ENCODE results near the gene HOXC11.
A peak's percentile ranks its signal among the peaks of the same experiment; 100 is the strongest.

HOXC11 gene

GRCh38 chr12:53974084-53975063, 1.4 kb downstream of the HOXC11 start, which contains the start of gene HOTAIR:
HOTAIR (minus strand) TSS chr12:53974954.
- DNase-seq, result peak; percentile 78

GRCh38 chr12:53975064-53975471, 2.1 kb downstream of the HOXC11 start:
- DNase-seq, result no peak

GRCh38 chr12:53975479-53976152, 2.7 kb downstream of the HOXC11 start:
- DNase-seq, result no peak

GRCh38 chr12:53976172-53976822, 3.4 kb downstream of the HOXC11 start:
- peak; percentile 79 for DNase-seq

- no peak for DNase-seq
These were observed 4.1 kb downstream of the HOXC11 start for GRCh38 chr12:53976823-53977595.

- no peak for DNase-seq
These were observed 4.9 kb downstream of the HOXC11 start for GRCh38 chr12:53977596-53978445.

GRCh38 chr12:53978477-53979356, 5.8 kb downstream of the HOXC11 start:
- DNase-seq, result peak; percentile 61

GRCh38 chr12:53980104-53980801, 7.3 kb downstream of the HOXC11 start:
- peak; percentile 59 for DNase-seq

GRCh38 chr12:53980802-53981496, 8.0 kb downstream of the HOXC11 start:
- peak; percentile 46 for DNase-seq

- peak; percentile 62 for DNase-seq
These were observed 9.0 kb downstream of the HOXC11 start for GRCh38 chr12:53981634-53982565.

GRCh38 chr12:53982648-53983567, 10.0 kb downstream of the HOXC11 start:
- peak; percentile 50 for DNase-seq

GRCh38 chr12:53983568-53983949, 10.6 kb downstream of the HOXC11 start:
- DNase-seq, result no peak

GRCh38 chr12:53983950-53984572, 11.1 kb downstream of the HOXC11 start:
- DNase-seq, result no peak

- DNase-seq, result peak; percentile 98
These were observed 12.2 kb downstream of the HOXC11 start, which contains the start of gene HOXC10 for GRCh38 chr12:53984901-53985691. HOXC10 (plus strand) TSS chr12:53985146; CDS start chr12:53985260, 114 bp downstream.

- DNase-seq, result no peak
These were observed 12.7 kb downstream of the HOXC11 start for GRCh38 chr12:53985692-53985993.
